Spleen (tissue), 7 donors: ENCODE measurements around the gene ZNF451.

Source experiments
- CTCF ChIP-seq, 11 experiments: fragments of 200-600 bp in 7 of 11; fragments of 450-650 bp in 4 of 11; sonication (generic) in 4 of 11; IDR thresholded peaks in 8 of 11; conservative IDR thresholded peaks in 3 of 11; 1 replicate in 7 of 11; 2 replicates in 4 of 11; pipeline versions ENCODE4 v1.4.0 to v1.8.0; 2016 to 2021; ENCODE audit warnings: antibody characterized with exemption in 11 of 11, inconsistent platforms in 4 of 11, mild to moderate bottlenecking in 1 of 11
- POLR2A ChIP-seq, 3 donors: fragments of 450-650 bp; IDR thresholded peaks; one replicate each; pipeline ENCODE4 v1.5.1; 2017; ENCODE audit warnings: antibody characterized with exemption in 3 of 3, mild to moderate bottlenecking in 1 of 3
- POLR2AphosphoS5 ChIP-seq, 3 donors: sonication (generic); formaldehyde crosslinking; IDR thresholded peaks; one replicate each; pipeline ENCODE4 v1.5.1; 2017; ENCODE audit warnings: antibody characterized with exemption in 3 of 3
- donor health status: DM: no; HTN: no; CAD: no; lungs with moderate emphysema.
- donor health status: DM: no; HTN: no; CAD: no.
- donor health status: DM: no; HTN: no; CAD: no.

GRCh38 chr6:57143690-57144089 lies 53.7 kb downstream of the ZNF451 start:
- TF ChIP-seq POLR2AphosphoS5 (IDR thresholded peaks at IDR 0.05) (no peak), CTCF (IDR thresholded peaks at IDR 0.05 in 8 of 11, conservative IDR thresholded peaks at IDR 0.05 in 3 of 11) (no peak), POLR2A (IDR thresholded peaks at IDR 0.05) (no peak)
